Effector CD8-positive, alpha-beta T cell (primary cell): ENCODE measurements around the gene GCNT1.
"Not testable (repeated sequence)": the region's sequence is repeated elsewhere in the genome, so short reads cannot be mapped to it uniquely, and the experiment has no call there.

Experiments
- DNase-seq: peaks from one replicate; lab custom pipeline; 2025; lab: John Stamatoyannopoulos, UW

The GCNT1 gene

DNA sequence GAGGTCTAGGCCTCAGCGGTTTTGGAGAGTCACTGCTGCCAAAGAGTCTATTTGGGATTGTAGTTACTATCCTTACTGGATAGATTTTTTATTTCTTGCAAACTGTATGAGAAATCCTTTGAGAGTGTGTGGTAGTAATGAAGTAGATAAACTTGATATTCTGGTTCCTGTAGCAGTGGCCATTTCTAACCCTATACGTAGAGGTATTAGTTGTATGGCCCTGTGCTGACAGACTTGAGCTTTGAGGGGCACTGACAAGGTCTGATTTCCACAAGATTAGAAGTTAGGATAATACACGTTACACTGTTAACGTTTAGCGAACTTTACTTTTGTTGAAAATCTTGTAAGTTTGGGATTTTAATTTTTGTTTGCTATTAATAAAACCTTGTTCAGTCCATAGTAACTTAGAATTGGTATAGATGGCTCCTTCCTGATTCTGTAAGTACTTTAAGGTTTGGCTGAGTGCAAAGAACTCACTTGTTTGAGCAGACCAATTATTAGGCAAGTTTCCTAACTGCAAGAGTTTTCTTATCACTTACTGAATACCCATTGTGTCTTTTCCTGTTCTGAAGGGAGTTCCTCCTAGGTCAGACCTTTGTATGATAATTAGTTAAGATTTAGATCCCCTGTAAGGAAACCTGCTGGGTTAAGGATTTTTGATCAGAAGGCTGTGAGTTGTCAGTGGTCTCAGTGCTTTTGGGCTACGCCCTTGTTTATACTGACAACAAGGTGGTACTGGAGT is 31.4 kb downstream of the GCNT1 start:
- DNase-seq: no peak

DNA sequence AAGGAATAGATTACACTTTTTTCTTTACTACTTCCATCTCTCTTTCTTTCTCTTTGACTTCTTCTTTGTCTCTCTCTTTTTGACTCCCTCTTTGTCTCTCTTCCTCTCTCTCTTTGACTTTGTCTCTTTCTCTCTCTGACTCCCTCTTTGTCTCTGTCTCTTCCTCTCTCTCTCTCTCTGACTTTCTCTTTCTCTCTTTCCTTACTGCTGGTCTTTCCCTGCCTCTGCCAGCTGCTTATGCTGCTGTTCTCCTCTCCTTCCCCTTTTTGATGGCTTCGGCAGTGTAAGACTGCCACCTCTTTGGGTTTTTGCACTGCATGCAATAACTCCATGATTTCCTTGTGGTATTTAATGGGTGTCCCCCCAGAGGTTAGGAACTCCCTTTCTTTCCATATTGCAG is 32.1 kb downstream of the GCNT1 start:
- DNase-seq: not testable (repeated sequence)

DNA sequence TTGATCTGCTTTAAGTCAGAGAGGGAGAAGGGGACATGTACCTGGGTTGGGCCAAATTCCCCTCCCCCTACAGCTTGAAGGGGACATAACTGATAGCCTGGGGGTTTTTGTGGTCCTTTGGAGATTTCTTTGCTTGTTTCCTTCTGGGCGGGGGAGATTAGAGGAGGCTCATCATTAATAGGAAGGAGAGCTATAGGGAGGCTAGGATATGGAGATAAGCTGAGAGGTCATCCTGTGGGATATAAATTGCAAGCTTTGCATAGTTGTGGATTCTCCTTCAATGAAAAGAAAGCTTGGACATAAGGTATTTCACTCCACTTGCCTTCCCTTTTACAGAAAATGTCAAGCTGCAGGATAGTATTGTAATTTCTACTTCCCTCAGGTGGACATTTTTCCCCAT is 34.5 kb downstream of the GCNT1 start:
- not testable (repeated sequence) for DNase-seq

DNA sequence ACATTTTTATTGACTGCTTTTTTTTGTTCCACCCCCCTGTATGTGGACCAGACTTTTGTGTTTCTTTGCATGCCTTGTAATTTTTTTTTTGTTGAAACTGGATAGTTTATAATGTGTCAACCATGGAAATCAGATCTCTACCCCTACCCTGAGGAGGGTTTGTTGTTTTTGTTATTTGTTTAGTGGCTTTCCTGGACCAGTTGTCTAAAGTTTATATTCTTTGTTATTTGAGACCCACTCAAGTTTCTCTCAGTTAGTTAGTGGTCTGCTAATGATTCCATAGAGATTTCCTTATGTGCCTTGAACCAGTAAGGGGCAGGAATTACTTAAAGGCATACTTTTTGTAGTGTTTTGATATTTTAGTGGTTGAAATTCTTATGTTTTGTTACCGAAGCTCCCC is 41.1 kb downstream of the GCNT1 start:
- DNase-seq: no peak

DNA sequence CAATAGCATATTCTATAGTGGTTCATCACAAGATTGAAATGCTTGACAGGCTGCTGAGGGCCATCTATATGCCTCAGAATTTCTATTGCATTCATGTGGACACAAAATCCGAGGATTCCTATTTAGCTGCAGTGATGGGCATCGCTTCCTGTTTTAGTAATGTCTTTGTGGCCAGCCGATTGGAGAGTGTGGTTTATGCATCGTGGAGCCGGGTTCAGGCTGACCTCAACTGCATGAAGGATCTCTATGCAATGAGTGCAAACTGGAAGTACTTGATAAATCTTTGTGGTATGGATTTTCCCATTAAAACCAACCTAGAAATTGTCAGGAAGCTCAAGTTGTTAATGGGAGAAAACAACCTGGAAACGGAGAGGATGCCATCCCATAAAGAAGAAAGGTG is 43.8 kb downstream of the GCNT1 start:
- DNase-seq: no peak

DNA sequence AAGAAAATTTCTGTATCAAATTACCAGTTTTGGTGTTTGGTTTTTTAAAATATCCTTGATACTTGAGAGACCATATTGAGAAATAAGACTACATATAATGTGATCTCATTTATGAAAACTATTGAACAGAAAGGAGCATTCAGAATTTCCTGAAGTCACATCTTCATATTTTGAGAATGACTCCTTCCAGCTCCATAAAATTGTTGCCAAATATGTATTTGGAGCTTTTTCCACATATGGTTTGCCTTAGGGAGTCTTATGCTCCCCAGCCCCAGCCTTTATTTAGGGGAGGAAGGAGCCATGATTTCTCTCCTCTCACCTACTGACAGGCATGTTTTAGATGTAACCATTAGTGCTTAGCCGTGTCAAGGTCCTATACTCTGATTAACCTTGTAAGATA is 51.1 kb downstream of the GCNT1 start:
- no peak for DNase-seq

DNA sequence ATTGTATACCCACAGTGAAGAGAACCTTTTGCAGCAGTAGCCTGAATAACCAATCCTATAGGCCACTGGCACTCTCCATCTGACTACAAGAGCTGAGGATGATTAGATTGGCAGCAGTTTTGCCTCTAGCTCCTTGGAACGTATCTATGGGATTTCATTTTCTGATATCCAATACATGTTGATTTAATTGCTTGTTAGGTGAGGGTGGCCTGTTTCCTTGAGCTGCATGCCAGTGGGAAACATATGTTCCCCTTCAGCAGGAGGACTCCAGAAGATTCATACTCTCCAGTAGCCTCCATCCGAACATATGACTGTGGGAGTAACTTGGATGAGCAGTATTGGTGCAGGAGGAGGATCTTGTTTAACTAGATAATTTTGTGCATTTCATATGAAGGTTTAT is 51.5 kb downstream of the GCNT1 start:
- DNase-seq: no peak

DNA sequence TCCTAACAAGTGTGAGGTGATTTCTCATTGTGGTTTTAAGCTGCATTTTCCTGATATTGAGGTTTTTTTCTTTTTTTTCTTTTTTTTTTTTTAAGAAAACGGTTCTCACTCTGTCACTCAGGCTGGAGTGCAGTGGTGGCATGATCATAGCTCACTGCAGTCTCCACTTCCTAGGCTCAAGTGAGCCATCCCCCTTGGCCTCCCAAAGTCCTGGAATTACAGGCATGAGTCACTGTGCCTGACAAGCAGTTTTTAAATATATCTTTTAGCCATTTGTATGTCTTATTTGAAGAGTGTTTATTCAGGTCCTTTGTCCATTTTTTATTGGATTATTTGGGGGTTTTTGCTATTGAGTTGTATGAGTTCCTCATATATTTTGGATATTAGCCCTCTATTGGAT is 53.8 kb downstream of the GCNT1 start:
- DNase-seq: no peak

DNA sequence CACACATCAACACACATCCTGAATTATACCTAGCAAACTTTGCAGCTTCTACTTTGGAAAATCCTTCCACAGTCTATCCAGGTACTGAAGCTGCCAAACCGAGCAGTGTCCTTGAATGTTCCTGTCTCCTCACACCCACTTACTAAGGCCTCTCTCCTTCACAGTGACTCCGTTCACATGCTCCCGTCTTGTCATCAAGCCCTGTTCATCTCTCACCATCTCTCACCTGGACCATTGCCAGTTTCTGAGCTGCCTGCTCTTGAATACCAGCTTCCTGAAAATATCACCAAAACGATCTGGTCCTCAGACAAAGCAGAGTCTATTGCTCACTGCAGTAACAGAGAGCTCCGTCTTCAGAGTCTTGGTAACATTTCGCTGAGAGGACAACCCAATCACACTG is 57.4 kb downstream of the GCNT1 start:
- DNase-seq: no peak

DNA sequence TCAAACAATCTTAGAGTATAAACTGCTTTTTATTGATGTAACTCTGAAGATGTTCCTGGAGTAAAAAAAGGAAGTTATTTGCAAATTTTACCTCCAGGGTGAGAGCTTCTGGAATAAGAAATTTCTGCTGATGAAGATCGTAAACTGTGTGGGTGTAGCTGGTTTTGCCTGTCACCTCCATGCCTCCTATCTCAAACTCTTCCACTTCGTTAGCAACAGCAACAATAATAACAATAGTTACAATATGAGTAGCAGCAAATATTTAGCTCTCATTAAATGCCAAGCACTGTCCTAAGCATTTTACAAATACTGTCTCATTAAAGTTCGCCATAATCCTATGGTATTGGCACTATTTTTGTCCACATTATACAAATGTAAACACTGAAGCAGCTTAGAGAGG is 57.9 kb downstream of the GCNT1 start:
- no peak for DNase-seq

DNA sequence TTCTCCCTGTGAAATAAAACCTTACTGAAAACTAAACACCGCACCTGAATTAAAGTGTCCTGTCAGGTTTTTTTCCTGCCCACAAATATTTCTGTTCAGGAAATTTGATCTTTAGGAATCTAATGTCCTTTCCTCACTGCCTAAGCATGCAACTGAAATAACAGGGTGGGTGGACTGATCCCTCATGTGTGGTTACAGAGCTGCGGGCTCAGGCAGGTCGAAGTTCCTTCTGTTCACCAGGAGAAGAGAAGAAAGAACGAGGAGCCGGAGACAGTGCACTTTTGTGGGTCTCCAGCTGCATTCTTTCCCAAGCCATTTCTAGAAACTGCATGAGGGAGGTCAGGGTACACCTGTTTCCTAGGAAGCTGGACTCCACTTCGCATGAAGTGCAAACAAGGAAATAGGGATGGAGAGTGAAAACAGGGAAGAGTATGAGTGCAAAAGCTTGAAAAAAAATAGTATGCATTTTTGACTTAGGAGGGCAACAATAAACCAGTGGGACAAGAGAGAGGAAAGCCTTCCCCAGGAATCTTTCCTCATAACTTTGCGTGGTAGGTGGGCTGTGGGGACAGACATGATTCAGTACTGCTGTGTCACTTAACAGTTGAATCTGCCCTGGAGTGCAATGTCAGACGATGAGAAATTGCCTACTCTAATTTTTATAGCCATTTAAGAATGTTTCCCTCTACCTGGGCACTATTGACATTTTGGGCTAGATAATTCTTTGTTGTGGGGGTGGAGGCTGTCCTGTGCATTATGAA is 60.3 kb downstream of the GCNT1 start:
- no peak for DNase-seq

DNA sequence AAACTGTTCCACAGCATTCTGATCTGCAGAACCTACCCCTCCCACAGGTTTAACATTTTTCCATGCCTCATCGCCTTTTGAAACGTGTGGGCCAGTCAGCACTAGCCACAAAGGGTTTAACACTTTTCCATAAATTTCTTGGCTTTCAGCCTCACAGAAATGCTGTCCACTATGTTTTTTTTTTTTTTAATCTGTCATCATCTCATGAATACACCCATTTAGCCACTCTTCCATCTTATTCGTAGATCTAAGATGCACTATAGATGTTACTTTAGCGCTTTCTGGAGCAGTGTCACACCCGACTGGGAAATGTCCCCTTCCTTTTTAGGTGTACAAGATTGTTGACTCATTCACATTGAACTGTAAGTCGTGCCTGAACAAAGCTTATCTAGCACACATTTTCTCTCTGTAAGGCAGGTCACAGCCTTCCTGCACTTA is 62.3 kb downstream of the GCNT1 start:
- DNase-seq: no peak

DNA sequence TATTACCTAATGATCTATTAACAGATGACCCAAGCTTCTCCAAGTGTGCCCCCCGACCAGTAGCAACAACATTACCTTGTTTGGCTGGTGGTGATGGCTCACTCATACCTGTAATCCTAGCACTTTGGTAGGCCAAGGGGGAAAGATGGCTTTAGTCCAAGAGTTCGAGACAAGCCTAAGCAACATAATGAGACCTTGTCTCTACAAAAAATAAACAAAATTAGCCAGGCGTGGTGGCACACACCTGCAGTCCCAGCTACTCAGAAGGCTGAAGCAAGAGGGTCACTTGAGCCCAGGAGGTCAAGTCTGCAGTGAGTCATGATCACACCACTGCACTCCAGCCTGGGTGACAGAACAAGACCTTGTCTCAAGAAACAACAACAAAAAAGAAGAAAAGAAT is 62.9 kb downstream of the GCNT1 start:
- DNase-seq: no peak

DNA sequence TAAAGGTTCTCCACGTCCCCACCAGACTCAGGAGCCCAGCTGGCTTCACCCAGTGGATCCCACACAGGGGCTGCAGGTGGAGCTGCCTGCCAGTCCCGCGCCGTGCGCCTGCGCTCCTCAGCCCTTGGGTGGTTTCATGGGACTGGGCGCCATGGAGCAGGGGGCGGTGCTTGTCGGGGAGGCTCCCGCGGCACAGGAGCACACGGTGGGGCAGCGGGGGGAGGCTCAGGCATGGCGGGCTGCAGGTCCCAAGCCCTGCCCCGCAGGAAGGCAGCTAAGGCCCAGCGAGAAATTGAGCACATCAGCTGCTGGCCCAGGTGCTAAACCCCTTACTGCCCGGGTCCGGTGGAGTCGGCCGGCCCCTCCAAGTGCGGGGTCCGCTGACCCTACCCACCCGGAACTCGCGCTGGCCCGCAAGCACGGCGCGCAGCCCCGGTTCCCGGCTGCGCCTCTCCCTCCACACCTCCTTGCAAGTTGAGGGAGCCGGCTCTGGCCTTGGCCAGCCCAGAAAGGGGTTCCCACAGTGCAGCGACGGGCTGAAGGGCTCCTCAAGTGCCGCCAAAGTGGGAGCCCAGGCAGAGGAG is 64.7 kb downstream of the GCNT1 start:
- not testable (repeated sequence) for DNase-seq

DNA sequence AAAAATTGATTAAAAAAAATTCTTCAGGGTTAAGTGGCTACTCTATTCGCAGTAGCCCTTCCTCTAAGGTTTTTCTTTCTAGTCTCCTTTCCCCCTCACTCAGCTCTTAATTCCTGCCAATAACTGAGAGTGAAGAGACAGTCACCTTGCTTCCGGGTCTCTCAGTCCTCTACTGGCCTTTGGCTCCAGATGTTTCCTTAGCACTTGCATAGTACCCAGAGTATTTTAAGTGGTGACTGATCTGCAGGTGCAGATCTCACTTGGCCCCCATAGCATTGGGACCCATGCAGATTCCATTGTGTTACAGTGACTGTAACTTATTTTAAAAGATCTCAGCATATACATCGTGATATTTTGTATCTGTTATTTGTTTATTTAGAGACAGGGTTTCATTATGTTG is 66.2 kb downstream of the GCNT1 start:
- no peak for DNase-seq

DNA sequence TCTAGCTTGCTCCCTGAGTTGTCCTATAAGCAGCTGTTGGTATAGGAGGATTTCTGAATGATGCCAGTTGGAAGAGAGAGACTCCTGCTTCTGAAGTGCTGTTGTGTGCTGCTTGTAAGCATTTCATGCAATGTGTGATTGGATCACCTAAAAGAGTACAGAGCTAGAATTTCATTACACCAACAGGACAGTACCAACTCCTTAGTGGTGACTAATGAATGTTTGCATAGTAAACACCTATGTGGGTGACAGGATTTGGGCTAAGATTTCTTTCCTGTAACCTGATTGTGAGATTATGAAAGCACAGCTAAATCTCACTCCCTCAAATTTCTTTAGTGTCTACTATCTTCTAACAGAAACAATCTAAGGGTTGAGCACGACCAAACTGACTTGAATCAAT is 67.0 kb downstream of the GCNT1 start:
- DNase-seq: no peak

DNA sequence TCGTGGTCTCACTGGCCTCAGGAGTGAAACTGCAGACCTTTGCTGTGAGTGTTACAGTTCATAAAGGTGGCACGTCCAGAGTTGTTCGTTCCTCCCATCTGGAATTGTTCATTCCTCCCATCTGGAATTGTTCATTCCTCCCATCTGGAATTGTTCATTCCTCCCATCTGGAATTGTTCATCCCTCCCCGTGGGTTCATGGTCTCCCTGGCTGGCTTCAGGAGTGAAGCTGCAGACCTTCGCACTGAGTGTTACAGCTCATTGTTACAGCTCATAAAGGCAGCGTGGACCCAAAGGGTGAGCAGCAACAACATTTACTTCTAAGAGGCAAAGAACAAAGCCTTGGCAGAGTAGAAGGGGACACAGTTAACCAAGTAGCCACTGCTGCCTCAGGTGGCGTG is 69.1 kb downstream of the GCNT1 start:
- no peak for DNase-seq

DNA sequence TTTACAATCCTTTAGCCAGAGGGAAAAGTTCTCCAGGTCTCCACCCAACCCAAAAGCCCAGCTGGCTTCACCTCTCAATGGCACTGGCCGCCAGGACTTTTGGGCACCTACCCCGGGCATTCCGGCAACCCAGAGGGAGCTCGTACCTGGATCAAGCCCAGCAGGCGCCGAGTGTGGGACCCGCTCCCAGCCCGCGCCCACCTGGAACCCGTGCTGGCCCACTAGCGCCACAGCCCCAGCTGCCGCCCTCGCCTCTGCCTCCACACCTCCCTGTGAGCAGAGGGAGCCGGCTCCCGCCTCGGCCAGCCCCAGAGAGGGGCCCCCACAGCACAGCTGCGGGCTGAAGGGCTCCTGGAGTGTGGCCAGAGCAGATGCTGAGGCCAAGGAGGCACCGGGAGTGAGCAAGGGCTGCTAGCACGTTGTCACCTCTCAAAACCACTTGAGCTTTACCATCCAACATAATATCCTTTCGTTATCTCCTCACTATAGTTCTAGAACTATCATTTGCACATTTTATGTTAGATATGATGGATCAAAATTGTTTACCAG is 69.7 kb downstream of the GCNT1 start:
- no peak for DNase-seq

DNA sequence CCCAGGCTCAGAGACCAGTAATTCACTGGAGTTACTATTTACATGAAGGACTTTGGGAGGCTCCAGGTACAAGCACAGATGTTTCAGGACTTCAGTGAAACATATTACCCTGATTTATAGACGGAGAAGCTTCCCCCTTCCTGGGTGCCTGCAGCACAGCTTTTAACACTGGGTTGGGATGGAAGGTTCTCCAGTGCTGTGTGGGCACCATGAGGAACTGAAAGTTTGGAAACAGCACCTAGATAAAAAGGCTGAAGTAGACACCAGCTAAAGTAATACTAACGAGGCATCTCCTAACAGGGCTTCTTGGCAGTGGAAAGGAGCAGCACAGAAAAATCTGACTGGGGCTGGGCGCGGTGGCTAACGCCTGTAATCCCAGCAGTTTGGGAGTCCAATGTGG is 70.7 kb downstream of the GCNT1 start:
- no peak for DNase-seq

DNA sequence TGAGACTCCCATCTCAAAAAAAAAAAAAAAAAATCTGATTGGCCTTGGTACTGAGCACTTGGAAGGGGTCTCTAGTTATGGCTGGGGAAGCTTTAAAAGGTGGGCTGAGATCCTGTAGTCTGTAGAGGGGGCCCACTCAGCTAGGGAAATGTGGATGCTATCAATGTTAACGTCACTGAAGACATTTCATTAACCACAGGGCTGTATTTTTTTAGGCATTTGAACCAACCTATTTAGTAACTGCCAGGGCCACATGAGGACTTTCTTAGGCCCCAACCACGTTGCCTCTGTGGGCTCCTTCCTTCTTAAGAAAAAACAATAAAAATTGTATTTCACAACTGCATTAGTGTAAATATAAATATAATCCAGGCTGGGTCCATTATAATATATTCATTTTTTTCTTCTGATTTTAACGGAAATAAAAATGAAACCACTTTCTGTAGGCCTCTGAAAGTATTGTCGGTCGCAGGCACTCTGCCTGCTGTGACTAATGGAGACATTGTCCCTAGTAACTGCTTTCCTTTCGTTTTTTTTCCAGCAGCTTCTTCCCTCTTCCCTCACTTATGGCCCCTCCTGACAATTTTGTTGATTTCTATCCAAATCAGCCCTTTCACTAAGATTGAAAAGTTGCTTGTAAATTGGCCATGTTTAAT is 71.6 kb downstream of the GCNT1 start:
- no peak for DNase-seq

DNA sequence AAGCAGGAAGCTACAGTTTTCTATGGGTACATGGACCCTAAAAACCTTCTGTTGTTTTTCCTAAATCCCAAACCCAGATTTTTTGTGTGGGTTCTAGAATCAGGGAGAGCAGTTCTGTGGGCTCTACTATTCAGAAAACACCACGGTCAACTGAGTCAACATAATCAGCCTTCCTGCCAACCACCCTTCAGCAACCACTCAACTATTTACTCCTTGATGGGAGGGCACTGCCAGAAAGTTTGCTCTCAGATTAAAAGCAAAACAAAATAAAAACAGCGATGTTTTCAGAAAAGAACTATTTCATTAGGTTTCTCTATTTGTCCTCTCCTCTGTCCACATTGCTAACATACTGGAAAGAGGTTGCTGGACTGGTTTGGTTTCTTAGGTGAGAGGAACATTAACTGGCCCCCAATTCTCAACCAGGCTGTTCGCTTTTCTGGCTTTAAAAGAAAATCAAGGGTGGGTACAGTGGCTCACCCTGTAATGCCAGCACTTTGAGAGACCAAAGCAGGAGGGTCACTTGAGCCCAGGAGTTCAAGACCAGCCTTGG is 72.3 kb downstream of the GCNT1 start:
- no peak for DNase-seq

DNA sequence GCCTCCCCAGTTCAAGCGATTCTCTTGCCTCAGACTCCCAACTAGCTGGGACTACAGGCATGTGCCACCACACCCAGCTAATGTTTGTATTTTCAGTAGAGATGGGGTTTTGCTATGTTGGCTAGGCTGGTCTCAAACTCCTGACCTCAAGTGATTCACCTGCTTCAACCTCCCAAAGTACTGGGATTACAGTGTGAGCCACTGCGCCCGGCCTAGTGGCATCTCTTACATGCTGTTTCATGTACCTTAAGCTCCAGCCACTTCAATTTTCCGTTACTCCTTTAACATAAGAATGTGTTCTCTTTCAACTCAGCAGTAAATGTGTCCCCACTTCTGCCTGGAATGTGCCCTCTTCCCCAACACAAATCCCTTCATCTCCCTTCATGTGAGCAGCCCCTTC is 73.9 kb downstream of the GCNT1 start:
- not testable (repeated sequence) for DNase-seq
